Measurements from ENCODE around the gene CDCA4.

The CDCA4 gene

GRCh38 chr14:105011312-105011990 is 9.4 kb downstream of the CDCA4 start:
- no peak for DNase-seq

- DNase-seq: no peak
Observed at GRCh38 chr14:105010891-105011291, 10.0 kb downstream of the CDCA4 start.

GRCh38 chr14:105010106-105010505 is 10.8 kb downstream of the CDCA4 start:
- no peak for DNase-seq

- DNase-seq: no peak
Observed at GRCh38 chr14:105007593-105008264, 13.2 kb downstream of the CDCA4 start.

GRCh38 chr14:105006831-105007592 is 13.9 kb downstream of the CDCA4 start:
- DNase-seq: no peak

GRCh38 chr14:105005929-105006830 is 14.7 kb downstream of the CDCA4 start:
- DNase-seq: no peak

- no peak for DNase-seq
Observed at GRCh38 chr14:105005329-105005928, 15.5 kb downstream of the CDCA4 start.

- DNase-seq: no peak
Observed at GRCh38 chr14:104999361-104999760, 21.5 kb downstream of the CDCA4 start.

- DNase-seq: no peak
Observed at GRCh38 chr14:104998801-104999200, 22.1 kb downstream of the CDCA4 start.

GRCh38 chr14:104996483-104996882 is 24.4 kb downstream of the CDCA4 start:
- no peak for DNase-seq

GRCh38 chr14:104996032-104996431 is 24.9 kb downstream of the CDCA4 start:
- DNase-seq: no peak

GRCh38 chr14:104994978-104995377 is 25.9 kb downstream of the CDCA4 start:
- no peak for DNase-seq

GRCh38 chr14:104993808-104994591 is 26.9 kb downstream of the CDCA4 start:
- no peak for DNase-seq

GRCh38 chr14:104993306-104993705 is 27.6 kb downstream of the CDCA4 start:
- DNase-seq: no peak

- DNase-seq: no peak
Observed at GRCh38 chr14:104992501-104992900, 28.4 kb downstream of the CDCA4 start.

- DNase-seq: no peak
Observed at GRCh38 chr14:104991896-104992230, 29.0 kb downstream of the CDCA4 start.

- DNase-seq: no peak
Observed at GRCh38 chr14:104989951-104990303, 31.0 kb downstream of the CDCA4 start.

- no peak for DNase-seq
Observed at GRCh38 chr14:104989236-104989950, 31.5 kb downstream of the CDCA4 start.

GRCh38 chr14:104986487-104987164 is 34.3 kb downstream of the CDCA4 start:
- no peak for DNase-seq

Data from central memory CD4-positive, alpha-beta T cell (primary cell).